Measurements from ENCODE around the gene SCAMP1. TPM values are rescaled to one million over a fixed set of nuclear protein-coding genes. Genes with fewer than 3 reads are reported as not detected.

Gene SCAMP1
- total RNA-seq, 1 experiment from 2014 or later, result 43.8 TPM

DNA sequence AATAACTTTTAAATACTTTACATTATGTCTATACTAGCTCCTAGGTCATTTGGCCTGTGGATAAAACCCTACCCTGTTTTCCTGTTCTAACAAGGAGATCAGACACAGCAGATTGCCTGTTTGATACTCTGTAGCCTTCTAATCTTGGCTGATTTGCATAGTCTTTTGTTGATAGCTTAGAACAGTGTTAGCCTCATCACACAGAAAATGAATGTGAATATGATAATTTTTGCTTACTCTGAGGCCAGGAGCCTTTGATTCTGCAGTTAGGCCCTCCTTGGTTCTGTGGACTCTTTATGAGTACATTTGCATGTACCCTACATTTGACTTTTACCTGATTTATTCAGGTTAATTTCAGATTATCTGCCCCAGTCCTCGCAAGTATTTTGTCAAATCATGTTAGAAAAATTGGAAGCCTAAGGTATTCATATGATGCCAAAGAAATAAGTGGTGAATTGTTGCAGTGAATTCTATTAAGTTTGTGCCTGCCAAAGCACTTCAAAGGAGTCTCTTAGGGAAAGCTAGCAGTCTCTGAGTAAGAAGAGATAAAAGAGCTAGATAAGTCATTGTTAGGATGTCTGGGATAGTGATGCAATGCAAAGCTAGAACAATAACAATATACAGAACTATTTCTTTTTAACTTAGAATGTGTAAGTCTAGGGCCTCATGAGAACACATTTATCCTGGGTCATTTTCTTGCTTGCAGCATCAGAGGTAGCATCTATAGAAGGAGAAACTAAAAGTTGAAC lies 56.4 kb downstream of the SCAMP1 start:
- no peak overlapping the region for H3K4me3 Mint-ChIP-seq
- ChIA-PET CTCF (interaction anchor here (0.9 kb wide), 1 partner anchor 76 kb away, joined by 3 read pairs; no protein-coding TSS in a partner anchor), POLR2A (no interaction called here)
- H3K27me3 Mint-ChIP-seq (ENCODE audit: low read depth), result no peaks in the 10 kb centered on the region
- TF ChIP-seq KAT7 (CRISPR knock-in tag; IDR thresholded peaks at IDR 0.05; ENCODE audit: borderline replicate concordance) (no peak), PRDM15 (CRISPR knock-in tag; IDR thresholded peaks at IDR 0.05) (no peak), GRHL2 (CRISPR knock-in tag; IDR thresholded peaks at IDR 0.05; ENCODE audit: insufficient replicate concordance, severe bottlenecking) (no peak), ERG (CRISPR knock-in tag; IDR thresholded peaks at IDR 0.05) (no peak), NFYB (CRISPR knock-in tag; conservative IDR thresholded peaks at IDR 0.05; ENCODE audit: low read depth) (no peak), SOX15 (CRISPR knock-in tag; IDR thresholded peaks at IDR 0.05) (no peak), ZNF512 (CRISPR knock-in tag; IDR thresholded peaks at IDR 0.05; ENCODE audit: borderline replicate concordance) (no peak), ZNF396 (CRISPR knock-in tag; IDR thresholded peaks at IDR 0.05; ENCODE audit: borderline replicate concordance) (no peak), GTF2I (CRISPR knock-in tag; conservative IDR thresholded peaks at IDR 0.05) (no peak), RELA (CRISPR knock-in tag; IDR thresholded peaks at IDR 0.05; ENCODE audit: borderline replicate concordance) (no peak), TCF7 (CRISPR knock-in tag; IDR thresholded peaks at IDR 0.05; ENCODE audit: low read depth) (no peak), NR3C1 (CRISPR knock-in tag; conservative IDR thresholded peaks at IDR 0.05; ENCODE audit: low read depth) (no peak), ZNF219 (CRISPR knock-in tag; IDR thresholded peaks at IDR 0.05; ENCODE audit: borderline replicate concordance) (no peak), ETV6 (CRISPR knock-in tag; IDR thresholded peaks at IDR 0.05) (no peak), TEAD4 (CRISPR knock-in tag; IDR thresholded peaks at IDR 0.05) (no peak), ZNF416 (CRISPR knock-in tag; IDR thresholded peaks at IDR 0.05) (no peak), JAZF1 (CRISPR knock-in tag; IDR thresholded peaks at IDR 0.05) (no peak), NFATC4 (CRISPR knock-in tag; IDR thresholded peaks at IDR 0.05) (no peak)
- H3K36me3 Mint-ChIP-seq, result peaks cover 6% of the 10 kb centered on the region; the same call in 1 of the 2 replicates
- H3K9me3 Mint-ChIP-seq, result no peaks in the 10 kb centered on the region
- peak overlapping the region; percentile 20 for H3K27ac Mint-ChIP-seq
- peaks cover 12% of the 10 kb centered on the region for H3K4me1 Mint-ChIP-seq
- ATAC-seq (no peak), DNase-seq (ENCODE audit: low spot score) (no peak)

DNA sequence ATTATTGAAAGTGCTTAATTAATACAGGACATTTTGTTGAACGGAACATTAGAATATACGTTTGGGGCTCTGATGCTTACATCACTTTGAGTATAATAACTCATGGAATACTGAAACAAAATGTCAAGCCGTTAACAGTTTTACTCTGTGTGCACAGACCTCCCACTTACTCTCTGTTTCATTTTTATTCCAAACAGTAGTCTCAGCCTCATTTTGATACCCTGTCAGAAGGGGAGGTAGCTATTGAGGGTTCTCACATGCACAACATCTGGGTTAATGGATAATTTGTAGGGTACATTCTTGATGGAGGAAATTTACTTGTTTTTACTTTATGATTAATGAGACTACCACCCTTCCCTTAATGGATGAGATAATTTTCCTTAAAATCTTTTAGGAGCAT lies 59.0 kb downstream of the SCAMP1 start:
- TF ChIP-seq NFATC4 (CRISPR knock-in tag; IDR thresholded peaks at IDR 0.05) (no peak), ZNF263 (CRISPR knock-in tag; IDR thresholded peaks at IDR 0.05; ENCODE audit: low read depth) (no peak)
- DNase-seq (ENCODE audit: low spot score), result no peak
- no peaks in the 10 kb centered on the region for H3K27me3 Mint-ChIP-seq (ENCODE audit: low read depth)
- no peak for ATAC-seq
- ChIA-PET CTCF (no interaction called here), POLR2A (no interaction called here)
- no peaks in the 10 kb centered on the region for H3K4me1 Mint-ChIP-seq
- no peak overlapping the region for H3K27ac Mint-ChIP-seq
- peaks cover 6% of the 10 kb centered on the region; the same call in 1 of the 2 replicates for H3K36me3 Mint-ChIP-seq
- no peaks in the 10 kb centered on the region for H3K9me3 Mint-ChIP-seq
- H3K4me3 Mint-ChIP-seq, result no peak overlapping the region

All from WTC11 (cell line).